Effector memory CD8-positive, alpha-beta T cell (primary cell): Measurements from ENCODE around the gene DLL3.
"Not testable (repeated sequence)": the region's sequence is repeated elsewhere in the genome, so short reads cannot be mapped to it uniquely, and the experiment has no call there.

Source experiments
- ATAC-seq: fragments of 150-1000 bp; cut with Tn5 transposase; replicated peaks from 2 replicates; pipeline ENCODE4 v1.10.0; 2021; ENCODE audit warnings: mild to moderate bottlenecking, moderate library complexity
- DNase-seq, 3 experiments: peaks; one replicate each; pipeline ENCODE4 v3.0.0; 2021
- H3K27ac Mint-ChIP-seq, 2 donors: one replicate each; pipeline ENCODE4 v1.8.0; 2022; ENCODE audit warnings: mild to moderate bottlenecking in 2 of 2, mixed read lengths in 2 of 2, moderate library complexity in 2 of 2
- H3K27me3 Mint-ChIP-seq, 2 donors: one replicate each; pipeline ENCODE4 v1.8.0; 2022; ENCODE audit warnings: mixed read lengths in 2 of 2
- H3K36me3 Mint-ChIP-seq: one replicate; pipeline ENCODE4 v1.8.0; 2022; ENCODE audit warnings: mild to moderate bottlenecking, moderate library complexity, mixed read lengths; ENCODE audit not compliant: insufficient read depth
- H3K4me1 Mint-ChIP-seq, 2 donors: one replicate each; pipeline ENCODE4 v1.8.0; 2022; ENCODE audit warnings: low read depth in 2 of 2, mixed read lengths in 2 of 2
- H3K4me3 Mint-ChIP-seq, 2 donors: one replicate each; pipeline ENCODE4 v1.8.0; 2022; ENCODE audit warnings: mild to moderate bottlenecking in 2 of 2, mixed read lengths in 2 of 2, moderate library complexity in 2 of 2
- H3K9me3 Mint-ChIP-seq, 2 donors: one replicate each; pipeline ENCODE4 v1.8.0; 2022; ENCODE audit warnings: mixed read lengths in 2 of 2

The DLL3 gene

GRCh38 chr19:39473443-39473960 is 25.2 kb upstream of the DLL3 start:
- H3K4me1 Mint-ChIP-seq: peaks cover 11 to 21% of the 10 kb centered on the region in 2 donors
- no peaks in the 10 kb centered on the region for H3K9me3 Mint-ChIP-seq
- DNase-seq (no peak), ATAC-seq (no peak)
- peak overlapping the region; percentile 71 to 75 for H3K27ac Mint-ChIP-seq
- H3K4me3 Mint-ChIP-seq: peak overlapping the region in 1 of 2 donors; percentile 30
- H3K27me3 Mint-ChIP-seq: no peaks in the 10 kb centered on the region
- H3K36me3 Mint-ChIP-seq: peaks cover 86% of the 10 kb centered on the region

- ATAC-seq: peak; percentile 81
- Mint-ChIP-seq H3K36me3 (peaks cover 79% of the 10 kb centered on the region), H3K27me3 (no peaks in the 10 kb centered on the region), H3K4me1 (peaks cover 11 to 18% of the 10 kb centered on the region in 2 donors), H3K4me3 (peak overlapping the region in 1 of 2 donors; percentile 30), H3K27ac (peak overlapping the region; percentile 71 to 75), H3K9me3 (no peaks in the 10 kb centered on the region)
- peak; percentile 65 to 70 (median 66) for DNase-seq
Observed at GRCh38 chr19:39474139-39474620, 24.6 kb upstream of the DLL3 start.

DNA sequence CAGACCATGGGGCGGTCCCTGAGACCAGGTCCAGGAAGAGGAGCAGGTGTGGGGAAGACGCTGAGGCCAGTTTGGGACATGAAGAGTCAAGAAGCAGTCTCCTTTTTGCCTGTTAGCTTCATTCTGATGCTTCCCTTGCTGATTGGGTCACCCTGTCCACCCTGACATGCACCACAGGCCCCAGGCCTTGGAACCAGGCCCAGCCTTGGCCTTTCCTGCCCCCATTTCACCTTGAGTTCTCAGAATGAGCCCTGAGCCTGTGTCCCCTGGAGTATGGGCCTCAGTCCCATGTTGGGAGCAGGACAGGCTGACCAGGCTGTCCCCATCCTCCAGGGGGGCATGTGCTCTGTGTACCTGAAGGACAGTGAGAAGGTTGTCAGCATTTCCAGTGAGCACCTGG is 23.0 kb upstream of the DLL3 start:
- Mint-ChIP-seq H3K27ac (peak overlapping the region in 1 of 2 donors; percentile 75), H3K4me3 (no peak overlapping the region), H3K4me1 (peaks cover 12 to 20% of the 10 kb centered on the region in 2 donors), H3K9me3 (no peaks in the 10 kb centered on the region), H3K27me3 (no peaks in the 10 kb centered on the region), H3K36me3 (peaks cover 64% of the 10 kb centered on the region)
- no peak for ATAC-seq
- DNase-seq: no peak

GRCh38 chr19:39479319-39479801 is 19.4 kb upstream of the DLL3 start:
- peaks cover 17 to 22% of the 10 kb centered on the region in 2 donors for H3K4me1 Mint-ChIP-seq
- H3K27ac Mint-ChIP-seq, ATAC-seq, H3K27me3 Mint-ChIP-seq, DNase-seq, H3K9me3 Mint-ChIP-seq: not testable (repeated sequence)
- H3K4me3 Mint-ChIP-seq: peak overlapping the region; percentile 85 to 96
- H3K36me3 Mint-ChIP-seq: peaks cover 48% of the 10 kb centered on the region

DNA sequence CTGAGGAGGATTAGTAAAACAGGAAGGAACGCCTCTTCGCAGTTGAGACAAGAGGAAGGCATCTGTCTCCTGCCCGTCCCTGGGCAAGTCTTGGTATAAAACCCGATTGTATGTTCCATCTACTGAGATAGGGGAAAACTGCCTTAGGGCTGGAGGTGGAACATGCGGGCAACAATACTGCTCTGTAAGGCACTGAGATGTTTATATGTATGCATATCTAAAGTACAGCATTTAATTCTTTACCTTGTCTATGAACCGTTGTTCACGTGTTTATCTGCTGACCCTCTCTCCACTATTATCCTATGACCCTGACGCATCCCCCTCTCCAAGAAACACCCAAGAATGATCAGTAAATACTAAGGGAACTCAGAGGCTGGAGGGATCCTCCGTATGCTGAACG is 18.8 kb upstream of the DLL3 start:
- Mint-ChIP-seq H3K27me3 (no peaks in the 10 kb centered on the region), H3K9me3 (no peaks in the 10 kb centered on the region), H3K4me1 (peaks cover 17 to 22% of the 10 kb centered on the region in 2 donors), H3K27ac (peak overlapping the region; percentile 94 to 96), H3K4me3 (peak overlapping the region; percentile 85 to 96), H3K36me3 (peaks cover 45% of the 10 kb centered on the region)
- DNase-seq: no peak
- no peak for ATAC-seq

- DNase-seq (peak; percentile 95 to 96 (median 96)), ATAC-seq (peak; percentile 95)
- Mint-ChIP-seq H3K27ac (peak within 1 kb of the TSS; percentile 94 to 96), H3K4me1 (peaks cover 17 to 22% of the 10 kb centered on the region in 2 donors), H3K27me3 (no peaks in the 10 kb centered on the region), H3K4me3 (peak within 1 kb of the TSS; percentile 85 to 96), H3K9me3 (no peaks in the 10 kb centered on the region), H3K36me3 (peaks cover 41% of the 10 kb centered on the region)
Observed at GRCh38 chr19:39480337-39481228, 18.2 kb upstream of the DLL3 start, which contains the start of gene TIMM50. TSS of gene TIMM50 (plus strand) at chr19:39480838. CDS start at chr19:39480854, 16 bp downstream.

GRCh38 chr19:39481229-39481545 is 17.6 kb upstream of the DLL3 start:
- H3K9me3 Mint-ChIP-seq: no peaks in the 10 kb centered on the region
- no peaks in the 10 kb centered on the region for H3K27me3 Mint-ChIP-seq
- DNase-seq (no peak), ATAC-seq (peak; percentile 3)
- peaks cover 17 to 22% of the 10 kb centered on the region in 2 donors for H3K4me1 Mint-ChIP-seq
- H3K4me3 Mint-ChIP-seq: peak overlapping the region; percentile 85 to 96
- peaks cover 38% of the 10 kb centered on the region for H3K36me3 Mint-ChIP-seq
- H3K27ac Mint-ChIP-seq: peak overlapping the region; percentile 94 to 96

- Mint-ChIP-seq H3K36me3 (peaks cover 35% of the 10 kb centered on the region), H3K27ac (peak overlapping the region; percentile 94 to 96), H3K4me3 (peak overlapping the region; percentile 85 to 96), H3K4me1 (peaks cover 17 to 24% of the 10 kb centered on the region in 2 donors), H3K27me3 (no peaks in the 10 kb centered on the region), H3K9me3 (no peaks in the 10 kb centered on the region)
- DNase-seq (no peak), ATAC-seq (no peak)
Observed at GRCh38 chr19:39481676-39482075, 17.1 kb upstream of the DLL3 start.

DNA sequence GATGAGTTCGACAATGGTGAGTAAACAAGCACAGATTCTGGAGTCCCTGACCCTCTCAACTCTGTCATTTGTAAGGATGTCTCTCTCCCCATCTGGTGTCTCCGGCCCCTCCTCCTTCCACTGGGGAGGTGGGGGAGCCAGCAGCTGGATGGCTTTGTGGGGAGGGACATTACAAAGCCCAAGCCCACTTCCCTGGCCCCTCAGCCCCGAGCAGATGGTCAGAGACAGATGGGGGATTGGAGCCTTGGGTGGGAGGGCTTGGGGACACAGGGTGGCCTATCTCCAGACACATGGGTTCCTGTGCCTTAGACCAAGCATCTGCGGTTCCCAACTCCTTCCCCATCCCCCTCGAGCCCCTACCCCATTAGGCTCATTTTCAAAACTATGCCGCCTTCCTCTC is 15.6 kb upstream of the DLL3 start:
- no peak for ATAC-seq
- Mint-ChIP-seq H3K27me3 (no peaks in the 10 kb centered on the region), H3K4me3 (peak overlapping the region in 1 of 2 donors; percentile 33), H3K4me1 (peaks cover 21 to 27% of the 10 kb centered on the region in 2 donors), H3K36me3 (peaks cover 37% of the 10 kb centered on the region), H3K9me3 (no peaks in the 10 kb centered on the region), H3K27ac (peak overlapping the region in 1 of 2 donors; percentile 14)
- DNase-seq: no peak

DNA sequence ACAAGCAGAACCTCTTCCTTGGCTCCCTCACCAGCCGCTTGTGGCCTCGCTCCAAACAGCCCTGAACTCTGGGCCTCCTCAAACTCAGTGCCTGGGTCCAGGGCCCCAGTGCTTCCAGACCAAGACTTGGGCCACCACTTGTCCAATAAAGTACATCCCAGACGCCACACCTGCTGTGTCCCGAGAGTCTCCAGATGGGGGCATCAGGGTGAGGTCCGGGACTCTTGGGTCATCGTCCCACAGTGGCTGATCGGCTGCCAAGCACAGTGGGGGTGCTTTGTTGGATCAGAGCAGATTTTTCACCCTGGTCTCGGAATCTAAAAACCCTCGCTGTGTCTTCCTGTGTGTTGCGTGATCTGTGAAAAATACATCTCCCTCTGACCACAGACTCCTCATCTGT is 9.0 kb upstream of the DLL3 start:
- H3K4me1 Mint-ChIP-seq: peaks cover 4 to 5% of the 10 kb centered on the region in 2 donors
- H3K27ac Mint-ChIP-seq: no peak overlapping the region
- H3K36me3 Mint-ChIP-seq: peaks cover 46% of the 10 kb centered on the region
- no peaks in the 10 kb centered on the region for H3K27me3 Mint-ChIP-seq
- DNase-seq (no peak), ATAC-seq (no peak)
- no peak overlapping the region for H3K4me3 Mint-ChIP-seq
- H3K9me3 Mint-ChIP-seq: no peaks in the 10 kb centered on the region

DNA sequence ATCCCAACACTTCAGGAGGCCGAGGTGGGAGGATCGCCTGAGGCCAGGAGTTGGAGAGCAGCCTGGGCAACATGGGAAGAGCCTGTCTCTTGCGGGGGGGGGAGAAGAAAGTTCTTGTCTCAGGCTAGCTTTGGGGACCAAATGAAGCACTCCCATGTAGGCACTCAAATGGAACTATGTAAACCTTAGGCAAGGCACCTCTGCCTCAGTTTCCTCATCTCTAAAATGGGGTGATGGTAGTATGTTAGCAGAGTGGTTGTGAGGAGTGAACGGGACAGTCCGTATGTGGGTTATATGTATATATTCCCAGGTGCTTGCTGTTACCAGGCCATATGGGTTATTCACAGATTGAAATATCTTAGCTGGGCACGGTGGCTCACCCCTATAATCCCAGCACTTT is 6.5 kb upstream of the DLL3 start:
- H3K27me3 Mint-ChIP-seq: peaks cover 12 to 14% of the 10 kb centered on the region in 2 donors
- no peak overlapping the region for H3K4me3 Mint-ChIP-seq
- H3K36me3 Mint-ChIP-seq: peaks cover 36% of the 10 kb centered on the region
- H3K27ac Mint-ChIP-seq: no peak overlapping the region
- DNase-seq (no peak), ATAC-seq (no peak)
- peaks cover 0 to 2% of the 10 kb centered on the region in 2 donors for H3K4me1 Mint-ChIP-seq
- H3K9me3 Mint-ChIP-seq: no peaks in the 10 kb centered on the region

DNA sequence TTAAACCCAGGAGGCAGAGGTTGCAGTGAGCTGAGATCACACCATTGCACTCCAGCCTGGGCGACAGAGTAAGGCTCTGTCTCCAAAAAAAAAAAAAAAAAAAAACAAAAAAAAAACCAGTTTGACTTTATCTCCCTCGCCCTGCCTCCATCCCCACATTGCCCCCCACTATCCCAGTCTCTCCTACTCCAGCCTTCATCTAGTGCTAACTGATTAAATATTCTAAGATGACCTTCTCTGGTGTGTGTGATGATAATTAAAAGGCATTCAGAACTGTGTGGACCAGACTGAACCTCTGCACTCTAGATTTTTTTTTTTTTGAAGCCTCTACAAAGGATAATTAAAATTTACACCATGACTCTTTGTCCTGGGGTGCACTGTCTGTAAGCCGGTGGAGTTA is 6.0 kb upstream of the DLL3 start:
- Mint-ChIP-seq H3K9me3 (no peaks in the 10 kb centered on the region), H3K27ac (no peak overlapping the region), H3K4me1 (peaks cover 0 to 2% of the 10 kb centered on the region in 2 donors), H3K27me3 (peaks cover 17% of the 10 kb centered on the region in 2 donors), H3K36me3 (peaks cover 31% of the 10 kb centered on the region), H3K4me3 (no peak overlapping the region)
- ATAC-seq (no peak), DNase-seq (no peak)

GRCh38 chr19:39494661-39495060 is 4.1 kb upstream of the DLL3 start:
- no peak overlapping the region for H3K4me3 Mint-ChIP-seq
- no peak for ATAC-seq

More at GRCh38 chr19:39494661-39495060, 4.1 kb upstream of the DLL3 start:
- Mint-ChIP-seq H3K36me3 (peaks cover 19% of the 10 kb centered on the region), H3K27ac (no peak overlapping the region), H3K4me1 (peaks cover 12 to 14% of the 10 kb centered on the region in 2 donors), H3K27me3 (peaks cover 33 to 36% of the 10 kb centered on the region in 2 donors), H3K9me3 (no peaks in the 10 kb centered on the region)
- DNase-seq: no peak
